Right lobe of liver (tissue), 4 donors: ENCODE measurements around the gene PCNA.

Source experiments
- CTCF ChIP-seq, 4 donors: fragments of 200-600 bp in 3 of 4; fragments of 450-650 bp in 1 of 4; IDR thresholded peaks; one replicate each; pipeline versions ENCODE4 v1.5.1 to v1.8.0; 2016 to 2022; ENCODE audit warnings: antibody characterized with exemption in 4 of 4, mild to moderate bottlenecking in 2 of 4
- POLR2A ChIP-seq: fragments of 450-650 bp; IDR thresholded peaks from one replicate; pipeline ENCODE4 v1.6.1; 2017; ENCODE audit warnings: antibody characterized with exemption, mild to moderate bottlenecking
- donor health status: DM: no; HTN: no; CAD: no.
- donor health status: DM: no; HTN: no; CAD: no.
- donor health status: DM: no; HTN: yes; CAD: no.

GRCh38 chr20:5096463-5096862, 23.3 kb downstream of the PCNA start:
- TF ChIP-seq CTCF (IDR thresholded peaks at IDR 0.05), result no peak
- TF ChIP-seq POLR2A, result no peak
